GM23248 (cell line): ENCODE measurements around the gene LGR5.

ENCODE experiments used
- EZH2 ChIP-seq: fragments of 200-600 bp; sonication (generic); IDR thresholded peaks from 2 replicates; pipeline ENCODE4 v1.6.1; 2018; ENCODE audit warnings: antibody characterized with exemption, mild to moderate bottlenecking; ENCODE audit not compliant: insufficient read depth, poor library complexity, severe bottlenecking
- EZH2phosphoT487 ChIP-seq: fragments of 200-600 bp; sonication (generic); IDR thresholded peaks from 2 replicates; pipeline ENCODE4 v1.6.1; 2018; ENCODE audit warnings: antibody characterized with exemption, moderate library complexity, mild to moderate bottlenecking, low read depth; ENCODE audit not compliant: insufficient read depth

GRCh38 chr12:71584356-71584755 lies 144.8 kb downstream of the LGR5 start:
- TF ChIP-seq EZH2 (no peak), EZH2phosphoT487 (no peak)
